Stomach (tissue), 4 donors: ENCODE measurements around the gene MRPL21.

Experiments
- CTCF ChIP-seq, 7 experiments: fragments of 450-650 bp in 4 of 7; fragments of 200-600 bp in 3 of 7; sonication (generic) in 3 of 7; IDR thresholded peaks; one replicate each; pipeline ENCODE4 v1.5.1; 2016 to 2019; ENCODE audit warnings: antibody characterized with exemption in 7 of 7, control low read depth in 2 of 7, mild to moderate bottlenecking in 1 of 7
- EP300 ChIP-seq: sonication (generic); formaldehyde crosslinking; IDR thresholded peaks from one replicate; pipeline ENCODE4 v1.6.1; 2017; ENCODE audit warnings: antibody characterized with exemption
- POLR2A ChIP-seq, 4 donors: fragments of 450-650 bp; IDR thresholded peaks; one replicate each; pipeline ENCODE4 v1.6.1; 2016; ENCODE audit warnings: antibody characterized with exemption in 4 of 4, control low read depth in 2 of 4, mild to moderate bottlenecking in 1 of 4, moderate library complexity in 1 of 4
- POLR2AphosphoS5 ChIP-seq, 3 donors: sonication (generic); formaldehyde crosslinking; IDR thresholded peaks; one replicate each; pipeline ENCODE4 v1.6.1; 2016; ENCODE audit warnings: antibody characterized with exemption in 3 of 3

- TF ChIP-seq CTCF (IDR thresholded peaks at IDR 0.05) = no peak
- no peak for TF ChIP-seq POLR2A (IDR thresholded peaks at IDR 0.05)
- TF ChIP-seq POLR2AphosphoS5 (IDR thresholded peaks at IDR 0.05) = no peak
- no peak for TF ChIP-seq EP300
These were observed 30.7 kb upstream of the MRPL21 start for GRCh38 chr11:68934321-68934645.
